SK-N-MC (cell line): ENCODE results near the gene VARS1.

ENCODE experiments used
- EZH2 ChIP-seq: fragments of 200-600 bp; sonication (generic); IDR thresholded peaks from one replicate; pipeline ENCODE4 v1.6.1; 2017; ENCODE audit warnings: antibody characterized with exemption
- POLR2AphosphoS5 ChIP-seq: IDR thresholded peaks from 2 replicates; pipeline ENCODE4 v1.6.1; 2012; ENCODE audit warnings: mild to moderate bottlenecking, low read depth, low read length, borderline replicate concordance

DNA sequence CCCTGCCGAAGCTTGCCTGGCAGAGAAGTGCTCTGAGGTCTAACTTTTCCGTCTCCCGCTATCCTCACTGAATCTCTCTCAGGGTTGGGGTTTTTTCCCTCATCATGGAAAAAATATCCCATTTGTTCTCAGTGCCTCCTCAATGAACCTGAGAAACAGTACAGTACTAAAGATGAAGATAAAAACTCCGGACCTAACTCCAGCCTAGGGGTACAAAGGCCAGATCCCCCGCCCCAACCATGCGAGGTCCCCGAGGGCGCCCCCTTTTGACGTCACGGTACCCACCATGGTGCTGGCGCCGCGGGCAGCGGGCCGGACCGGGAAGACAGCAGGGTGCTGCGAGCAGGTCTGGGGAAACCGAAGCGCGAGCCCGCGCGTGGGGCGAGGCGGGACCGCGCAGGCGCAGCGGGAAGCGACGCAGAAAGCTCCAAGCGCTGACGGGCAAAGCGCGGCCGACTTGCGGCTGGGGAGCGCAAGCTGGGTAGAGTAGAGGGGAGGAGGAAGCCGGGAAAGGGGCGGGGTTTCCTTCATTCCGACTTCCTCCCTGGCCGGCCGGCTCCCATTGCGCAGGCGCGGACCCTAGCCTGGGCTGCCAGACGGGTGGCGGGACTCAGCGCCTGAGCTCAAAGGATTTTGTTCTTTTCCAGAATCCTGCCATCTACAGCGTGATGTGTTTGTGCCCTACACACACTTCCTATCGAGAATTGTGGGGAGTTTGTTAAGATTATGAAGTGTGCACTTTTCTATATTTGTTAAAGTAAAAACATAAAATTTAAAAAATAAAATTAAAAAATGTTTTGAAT lies 11.1 kb upstream of the VARS1 start, which contains the start of gene LSM2:
- TF ChIP-seq EZH2 (no peak), POLR2AphosphoS5 (peak; percentile 96)
